ENCODE measurements around the gene CHN2.

DNA sequence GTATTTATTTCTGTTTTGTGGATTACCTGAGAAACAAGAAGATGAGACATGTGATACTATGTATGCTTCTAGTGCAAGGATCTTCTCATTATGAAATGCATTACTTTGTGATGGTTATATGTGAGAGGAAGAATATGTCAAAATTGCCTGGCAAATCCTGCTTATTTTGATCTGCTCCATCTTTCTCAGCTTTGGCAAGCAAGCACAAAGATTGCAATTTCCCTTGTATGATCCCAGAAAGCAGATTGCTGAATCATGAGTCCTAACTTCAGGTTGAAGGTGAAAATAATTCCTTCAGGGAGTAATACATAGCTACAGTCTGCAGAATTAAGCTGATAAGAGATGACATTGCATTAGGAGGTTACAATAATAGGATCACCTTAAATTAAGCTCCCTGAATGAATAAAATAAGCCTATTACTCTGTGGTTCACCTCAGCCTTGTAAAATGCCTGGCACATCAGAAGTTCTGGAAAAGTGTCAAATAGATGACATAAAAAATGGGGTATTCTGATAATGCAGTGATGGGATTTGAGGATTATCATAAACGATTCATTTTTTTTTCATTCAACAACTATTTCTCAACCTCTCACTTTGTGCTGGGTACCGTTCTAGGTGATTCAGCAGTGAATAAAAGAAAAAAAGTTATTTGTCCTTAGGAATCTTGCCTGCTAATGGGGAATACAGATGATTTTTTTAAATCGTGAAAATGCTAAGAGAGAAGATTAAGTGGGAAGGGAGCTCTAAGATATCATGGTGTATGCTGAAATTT lies 120.7 kb downstream of the CHN2 start:
- TF ChIP-seq, protein P1, sequence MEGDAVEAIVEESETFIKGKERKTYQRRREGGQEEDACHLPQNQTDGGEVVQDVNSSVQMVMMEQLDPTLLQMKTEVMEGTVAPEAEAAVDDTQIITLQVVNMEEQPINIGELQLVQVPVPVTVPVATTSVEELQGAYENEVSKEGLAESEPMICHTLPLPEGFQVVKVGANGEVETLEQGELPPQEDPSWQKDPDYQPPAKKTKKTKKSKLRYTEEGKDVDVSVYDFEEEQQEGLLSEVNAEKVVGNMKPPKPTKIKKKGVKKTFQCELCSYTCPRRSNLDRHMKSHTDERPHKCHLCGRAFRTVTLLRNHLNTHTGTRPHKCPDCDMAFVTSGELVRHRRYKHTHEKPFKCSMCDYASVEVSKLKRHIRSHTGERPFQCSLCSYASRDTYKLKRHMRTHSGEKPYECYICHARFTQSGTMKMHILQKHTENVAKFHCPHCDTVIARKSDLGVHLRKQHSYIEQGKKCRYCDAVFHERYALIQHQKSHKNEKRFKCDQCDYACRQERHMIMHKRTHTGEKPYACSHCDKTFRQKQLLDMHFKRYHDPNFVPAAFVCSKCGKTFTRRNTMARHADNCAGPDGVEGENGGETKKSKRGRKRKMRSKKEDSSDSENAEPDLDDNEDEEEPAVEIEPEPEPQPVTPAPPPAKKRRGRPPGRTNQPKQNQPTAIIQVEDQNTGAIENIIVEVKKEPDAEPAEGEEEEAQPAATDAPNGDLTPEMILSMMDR (conservative IDR thresholded peaks at IDR 0.05; ENCODE audit: low read depth, low read length): no peak
- no peak for TF ChIP-seq EZH2 (IDR thresholded peaks at IDR 0.05; ENCODE audit: borderline replicate concordance, low read depth, low read length, poor library complexity, severe bottlenecking)

Data from A673 (cell line).